GDM1 (cell line): Measurements from ENCODE around the gene ZBTB39.
"Not testable (repeated sequence)": the region's sequence is repeated elsewhere in the genome, so short reads cannot be mapped to it uniquely, and the experiment has no call there.

Experiments
- DNase-seq: peaks from one replicate; lab custom pipeline; 2025; lab: John Stamatoyannopoulos, UW

The ZBTB39 gene, protein sequence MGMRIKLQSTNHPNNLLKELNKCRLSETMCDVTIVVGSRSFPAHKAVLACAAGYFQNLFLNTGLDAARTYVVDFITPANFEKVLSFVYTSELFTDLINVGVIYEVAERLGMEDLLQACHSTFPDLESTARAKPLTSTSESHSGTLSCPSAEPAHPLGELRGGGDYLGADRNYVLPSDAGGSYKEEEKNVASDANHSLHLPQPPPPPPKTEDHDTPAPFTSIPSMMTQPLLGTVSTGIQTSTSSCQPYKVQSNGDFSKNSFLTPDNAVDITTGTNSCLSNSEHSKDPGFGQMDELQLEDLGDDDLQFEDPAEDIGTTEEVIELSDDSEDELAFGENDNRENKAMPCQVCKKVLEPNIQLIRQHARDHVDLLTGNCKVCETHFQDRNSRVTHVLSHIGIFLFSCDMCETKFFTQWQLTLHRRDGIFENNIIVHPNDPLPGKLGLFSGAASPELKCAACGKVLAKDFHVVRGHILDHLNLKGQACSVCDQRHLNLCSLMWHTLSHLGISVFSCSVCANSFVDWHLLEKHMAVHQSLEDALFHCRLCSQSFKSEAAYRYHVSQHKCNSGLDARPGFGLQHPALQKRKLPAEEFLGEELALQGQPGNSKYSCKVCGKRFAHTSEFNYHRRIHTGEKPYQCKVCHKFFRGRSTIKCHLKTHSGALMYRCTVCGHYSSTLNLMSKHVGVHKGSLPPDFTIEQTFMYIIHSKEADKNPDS

DNA sequence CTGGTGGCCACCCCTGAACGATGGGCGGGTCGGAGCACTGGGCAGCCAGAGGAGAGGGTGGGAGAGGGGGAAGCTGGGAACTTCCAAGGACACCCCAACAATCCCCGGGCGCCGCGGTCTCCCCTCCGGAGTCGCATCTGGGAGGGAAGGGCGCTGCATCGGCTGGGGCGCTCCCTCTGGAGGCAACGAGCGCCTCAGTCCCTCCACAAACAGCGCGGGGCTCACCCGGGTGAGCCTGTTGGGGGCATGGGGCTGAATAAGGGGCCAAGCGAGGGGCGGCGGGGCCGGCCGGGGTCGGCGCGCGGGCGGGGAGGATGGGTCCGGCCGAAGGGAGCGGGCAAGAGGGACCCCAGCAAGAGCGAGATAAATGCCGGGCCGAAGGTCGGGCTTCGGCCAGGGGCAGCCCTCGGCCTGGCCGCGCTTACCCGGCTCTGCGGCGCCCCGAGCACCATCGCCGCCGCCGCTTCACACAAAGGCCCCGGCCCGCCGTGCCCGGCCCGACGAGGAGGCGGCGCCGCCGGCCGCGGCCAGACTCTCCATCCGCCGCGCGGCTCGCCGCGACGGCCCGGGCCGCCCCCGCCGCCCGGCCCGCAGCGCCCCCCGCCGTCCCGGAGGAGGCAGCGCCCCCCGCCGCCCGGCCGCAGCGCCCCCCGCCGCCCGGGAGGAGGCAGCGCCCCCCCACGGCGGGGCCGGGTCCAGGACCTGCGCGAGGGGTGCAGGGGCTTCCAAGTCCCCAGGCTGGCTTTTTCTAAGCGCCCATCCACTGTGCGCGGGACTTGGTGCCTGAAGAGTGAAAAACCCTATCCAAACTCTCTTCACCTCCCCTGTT lies at the start of gene ZBTB39:
ZBTB39 (minus strand) TSS at position 567 of the 829 bp plus-strand sequence. CDS start 1,629 bp downstream, outside the sequence.
- peak; percentile 55 for DNase-seq

DNA sequence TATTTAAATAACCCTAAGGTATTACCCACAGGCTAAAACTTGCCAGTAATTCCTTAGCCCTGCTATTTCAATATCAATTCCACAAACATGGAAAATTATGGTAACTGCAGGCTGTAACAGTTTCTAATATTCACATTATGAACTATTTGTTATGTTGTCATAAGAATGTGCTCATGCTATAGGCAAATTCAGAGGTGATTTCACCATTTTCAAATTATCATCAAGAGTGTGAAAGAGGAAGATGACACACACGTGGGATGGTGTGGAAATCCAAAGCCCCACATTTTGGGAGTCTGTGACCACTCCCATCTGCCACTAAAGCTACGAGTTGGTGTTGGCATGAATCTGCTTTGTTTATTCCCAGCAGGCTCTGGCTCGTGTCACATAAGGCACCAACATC lies 49.5 kb upstream of the ZBTB39 start:
- no peak for DNase-seq

DNA sequence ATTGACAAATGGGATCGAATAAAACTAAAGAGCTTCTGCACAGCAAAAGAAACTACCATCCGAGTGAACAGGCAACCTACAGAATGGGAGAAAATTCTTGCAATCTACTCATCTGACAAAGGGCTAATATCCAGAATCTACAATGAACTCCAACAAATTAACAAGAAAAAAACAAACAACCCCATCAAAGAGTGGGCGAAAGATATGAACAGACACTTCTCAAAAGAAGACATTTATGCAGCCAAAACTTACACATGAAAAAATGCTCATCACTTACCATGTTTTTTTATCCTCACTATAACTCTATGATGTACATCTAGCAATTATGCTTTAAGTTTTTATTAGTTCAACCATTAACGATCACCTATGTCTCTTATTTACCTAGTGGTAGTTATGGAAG lies 47.6 kb upstream of the ZBTB39 start:
- DNase-seq = not testable (repeated sequence)

DNA sequence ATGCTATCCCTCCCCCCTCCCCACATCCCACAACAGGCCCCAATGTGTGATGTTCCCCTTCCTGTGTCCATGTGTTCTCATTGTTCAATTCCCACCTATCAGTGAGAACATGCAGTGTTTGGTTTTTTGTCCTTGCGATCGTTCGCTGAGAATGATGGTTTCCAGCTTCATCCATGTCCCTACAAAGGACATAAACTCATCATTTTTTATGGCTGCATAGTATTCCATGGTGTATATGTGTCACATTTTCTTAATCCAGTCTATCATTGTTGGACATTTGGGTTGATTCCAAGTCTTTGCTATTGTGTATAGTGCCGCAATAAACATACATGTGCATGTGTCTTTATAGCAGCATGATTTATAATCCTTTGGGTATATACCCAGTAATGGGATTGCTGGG lies 46.8 kb upstream of the ZBTB39 start:
- DNase-seq = not testable (repeated sequence)

DNA sequence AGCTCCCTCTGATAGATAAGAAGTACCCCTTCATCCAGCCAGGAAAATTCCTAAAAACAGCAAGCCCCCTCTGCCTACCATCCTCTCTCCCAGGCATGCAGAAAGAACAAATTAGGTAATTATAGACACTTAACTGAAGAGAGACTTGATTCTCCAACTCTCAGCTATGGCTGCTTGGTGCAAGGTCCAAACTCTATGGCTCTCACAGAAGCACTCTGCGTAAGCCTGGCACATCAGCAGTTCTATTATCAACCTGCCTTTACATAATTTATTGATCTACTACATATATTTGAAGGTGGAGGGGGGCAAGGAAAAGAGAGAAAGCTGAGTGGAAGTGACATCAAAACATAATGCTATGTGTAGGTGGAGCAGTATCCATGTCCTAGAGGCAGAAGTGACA lies 44.7 kb upstream of the ZBTB39 start:
- no peak for DNase-seq

DNA sequence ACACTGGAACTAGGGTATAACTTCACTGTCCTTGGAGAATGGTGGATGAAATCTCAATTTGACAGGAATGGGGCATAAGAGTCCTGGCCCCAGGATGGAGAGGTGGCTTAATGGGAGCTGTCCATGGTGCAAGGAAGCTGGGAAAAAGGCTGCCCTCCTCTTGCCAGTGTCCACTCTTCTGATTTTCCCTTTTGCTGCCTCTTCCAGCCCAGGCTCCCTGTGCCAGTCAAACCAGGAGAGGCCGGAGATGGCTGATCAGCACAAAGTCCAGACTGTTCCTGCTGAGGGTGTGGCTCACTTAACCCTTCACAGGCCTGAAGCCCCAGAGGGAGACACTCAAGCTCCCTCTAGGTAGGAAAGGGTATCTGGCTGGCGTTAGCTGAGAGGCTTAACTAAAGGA lies 43.5 kb upstream of the ZBTB39 start, which contains the start of gene MYO1A:
MYO1A (minus strand) TSS at position 240 of the 400 bp plus-strand sequence. CDS start 1,806 bp downstream, outside the sequence.
- DNase-seq = no peak

DNA sequence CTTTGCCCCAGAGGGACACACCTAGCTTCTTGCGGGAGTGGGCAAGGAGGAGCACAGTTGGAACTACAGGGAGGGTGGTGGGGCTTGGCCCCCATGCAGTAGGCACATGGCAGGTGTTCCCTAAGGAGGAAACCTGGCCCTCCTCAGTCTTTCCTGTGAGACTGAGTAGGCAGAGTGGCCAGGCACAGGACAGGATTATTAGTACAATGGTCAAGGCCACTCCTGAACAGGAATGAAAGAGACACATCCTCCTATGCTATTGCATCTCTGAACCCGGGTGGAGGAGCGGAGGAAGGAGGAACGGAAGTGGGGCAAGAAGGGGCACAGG lies 42.7 kb upstream of the ZBTB39 start:
- no peak for DNase-seq

DNA sequence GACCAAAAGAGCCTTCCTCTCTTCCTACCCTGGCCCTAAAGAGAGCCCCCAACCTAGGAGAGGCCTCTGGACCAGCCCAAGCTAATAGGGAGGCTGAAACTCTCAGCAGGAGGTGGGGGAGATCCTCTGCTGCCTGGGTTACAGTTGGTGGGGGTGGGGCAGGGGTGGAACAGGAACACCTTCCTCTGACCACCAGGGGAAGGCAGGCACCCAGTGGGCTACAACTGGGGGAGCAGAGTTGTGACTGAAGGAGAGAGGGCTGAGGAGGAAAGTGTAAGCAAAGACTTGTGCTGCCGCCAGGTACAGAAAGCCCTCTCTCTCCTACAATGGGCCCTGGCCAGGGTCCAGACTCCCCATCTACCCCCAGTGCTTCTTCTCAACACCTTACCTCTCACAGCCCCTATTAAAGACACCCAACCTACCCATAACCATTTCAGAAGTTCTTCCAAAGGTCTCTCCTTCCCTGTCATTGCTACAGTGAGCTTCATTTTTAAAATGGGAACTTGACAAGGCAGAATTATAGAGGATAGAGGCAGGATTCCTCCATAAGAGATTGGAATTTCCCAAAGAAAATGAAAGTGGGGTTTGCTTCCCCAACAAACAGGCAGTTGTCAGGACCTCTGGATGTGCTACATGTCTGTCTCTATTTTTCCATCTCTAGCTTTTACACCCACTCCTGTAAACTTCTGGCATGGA lies 42.2 kb upstream of the ZBTB39 start:
- DNase-seq = no peak

DNA sequence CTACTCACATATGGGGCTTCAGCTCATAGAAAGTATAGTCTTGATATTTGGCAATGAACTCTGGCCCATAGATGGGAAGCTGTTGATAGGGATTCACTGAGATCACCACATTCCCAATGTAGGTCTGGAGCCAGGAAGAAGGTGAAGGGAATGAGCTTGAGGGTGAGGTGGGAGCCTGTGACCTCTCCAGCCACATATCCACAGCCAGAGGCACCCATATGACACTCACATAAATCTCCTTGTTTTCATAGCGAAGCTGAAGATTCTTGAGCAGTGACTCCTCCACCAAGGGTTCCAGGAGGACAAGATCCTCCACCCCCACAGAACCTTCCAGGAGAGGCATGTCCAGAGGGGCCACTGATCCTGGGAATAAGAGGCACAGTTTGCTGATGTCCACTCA lies 41.6 kb upstream of the ZBTB39 start:
- DNase-seq = no peak

DNA sequence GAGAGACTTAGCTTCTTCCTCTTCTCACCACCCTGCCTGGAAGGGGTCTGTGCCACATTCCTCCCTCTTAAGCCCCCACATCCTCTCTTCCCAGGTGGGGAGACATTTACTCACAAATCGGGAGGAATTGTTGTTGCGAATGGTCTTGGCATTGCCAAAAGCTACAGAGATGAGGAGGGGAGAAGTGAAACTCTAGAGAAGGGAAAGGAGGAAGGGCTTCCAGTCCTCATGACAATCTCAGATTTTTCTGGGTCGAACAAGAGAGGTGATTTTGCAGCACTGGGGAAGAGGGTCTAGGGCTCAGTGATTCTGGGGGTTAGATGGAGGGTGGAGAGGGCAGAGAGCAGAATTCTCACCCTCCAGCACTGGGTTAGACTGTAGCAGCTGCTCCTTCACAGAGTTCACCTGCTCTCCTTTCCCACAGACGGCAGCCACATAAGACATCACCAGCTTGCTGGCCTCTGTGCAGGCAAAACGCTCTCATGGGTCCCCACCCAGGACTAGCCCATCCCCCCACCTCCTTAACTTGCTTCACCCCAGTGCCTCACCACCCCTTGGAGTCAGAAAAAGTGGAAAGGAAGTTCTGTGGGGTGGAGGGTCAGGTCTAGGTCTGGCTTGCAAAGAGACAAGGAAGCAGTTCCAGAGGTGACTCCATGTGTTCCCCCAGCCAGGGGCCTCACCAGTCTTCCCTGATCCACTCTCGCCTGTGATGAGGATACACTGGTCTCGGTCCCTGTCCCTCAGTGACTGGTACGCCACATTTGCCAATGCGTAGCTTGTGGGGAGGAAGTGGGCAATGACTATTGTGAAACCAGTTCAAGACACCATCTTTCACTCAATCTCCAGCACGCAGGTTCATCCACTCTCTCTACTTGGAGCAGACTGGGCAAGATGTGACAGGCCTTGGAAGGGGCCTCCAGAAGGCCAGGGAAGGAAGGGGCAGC lies 40.9 kb upstream of the ZBTB39 start:
- no peak for DNase-seq

DNA sequence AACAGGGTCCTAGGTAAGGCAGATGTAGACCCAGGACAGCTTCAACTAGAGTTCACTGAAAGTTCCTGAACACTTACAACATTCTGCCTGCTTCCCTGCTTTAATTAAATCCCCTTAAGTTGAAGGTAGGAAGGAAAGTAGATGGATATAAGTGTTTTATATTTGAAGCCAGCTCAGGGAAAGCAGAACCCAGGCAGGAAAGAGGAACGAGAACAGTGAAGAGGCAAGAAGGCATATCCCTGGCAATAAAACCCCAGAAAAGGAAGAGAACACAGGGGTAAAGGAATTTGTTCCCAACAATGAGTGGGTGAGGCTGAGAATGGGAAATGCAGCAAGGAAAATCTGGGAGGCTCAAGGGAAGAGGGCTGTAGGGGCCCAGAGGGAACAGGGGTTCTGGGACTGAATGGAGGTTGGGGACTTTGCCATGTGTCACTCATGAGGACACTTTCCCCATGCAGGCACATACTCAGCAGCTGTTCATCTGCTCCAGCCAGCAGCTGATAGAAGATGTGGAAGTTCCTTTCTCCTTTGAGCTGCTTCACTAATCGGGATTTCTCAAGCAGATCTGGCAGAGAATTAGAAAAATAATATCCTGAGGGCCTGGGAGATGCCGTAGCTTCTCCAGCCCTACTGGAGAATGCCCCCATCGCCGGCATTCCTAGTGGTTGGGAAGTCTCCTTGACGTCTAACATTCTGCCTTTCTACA lies 39.9 kb upstream of the ZBTB39 start:
- no peak for DNase-seq

DNA sequence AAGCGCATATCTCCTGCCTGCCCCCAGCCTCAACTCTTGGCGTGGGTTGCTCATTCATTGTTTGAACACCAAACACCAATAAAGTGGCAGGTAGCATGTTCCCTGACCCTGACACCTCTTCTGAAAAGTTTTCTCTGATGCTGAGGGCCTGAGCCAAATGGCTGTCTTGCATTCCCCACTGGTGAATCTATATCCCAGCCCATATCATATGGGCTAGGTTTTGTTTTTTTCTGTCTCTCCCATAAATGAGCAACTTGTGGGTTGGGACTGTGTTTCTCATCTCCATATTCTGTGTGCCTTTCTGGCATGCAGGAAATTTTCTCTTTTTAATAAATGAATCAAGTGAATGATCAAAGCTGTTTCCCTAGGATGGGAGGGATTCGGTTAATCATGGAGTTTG lies 38.5 kb upstream of the ZBTB39 start:
- no peak for DNase-seq

DNA sequence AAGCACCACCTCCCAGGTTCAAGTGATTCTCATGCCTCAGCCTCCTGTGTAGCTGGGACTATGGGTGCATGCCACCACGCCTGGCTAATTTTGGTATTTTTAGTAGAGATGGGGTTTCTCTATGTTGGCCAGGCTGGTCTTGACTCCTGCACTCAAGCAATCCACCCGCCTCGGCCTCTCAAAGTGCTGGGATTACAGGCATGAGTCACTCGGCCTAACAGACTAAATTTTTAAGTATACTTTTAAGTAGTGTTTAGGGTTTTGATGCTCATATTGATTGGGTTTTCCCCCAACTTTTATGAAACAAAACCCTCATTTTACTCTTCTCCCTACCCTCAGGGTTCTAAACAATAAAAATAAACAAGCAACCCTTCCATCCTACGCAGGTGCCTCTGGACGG lies 38.1 kb upstream of the ZBTB39 start:
- DNase-seq = no peak

DNA sequence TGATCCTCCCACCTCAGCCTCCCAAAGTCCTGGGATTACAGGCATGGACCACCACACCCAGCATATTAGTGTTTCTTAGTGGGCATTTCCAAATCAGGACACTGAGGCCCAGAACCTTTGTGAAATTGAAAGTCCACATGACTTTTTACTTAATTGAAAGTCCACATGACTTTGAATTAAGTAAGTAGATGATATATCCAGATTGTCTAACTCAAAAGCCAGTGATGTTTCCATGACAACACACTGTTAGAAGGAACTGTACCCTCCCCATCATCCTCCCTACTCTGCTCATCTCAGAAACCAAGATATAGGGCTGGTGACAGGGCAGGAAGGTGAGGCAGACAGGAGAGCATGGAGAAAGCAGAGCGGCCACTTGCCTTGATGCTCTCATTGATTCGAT lies 36.3 kb upstream of the ZBTB39 start:
- DNase-seq = no peak

DNA sequence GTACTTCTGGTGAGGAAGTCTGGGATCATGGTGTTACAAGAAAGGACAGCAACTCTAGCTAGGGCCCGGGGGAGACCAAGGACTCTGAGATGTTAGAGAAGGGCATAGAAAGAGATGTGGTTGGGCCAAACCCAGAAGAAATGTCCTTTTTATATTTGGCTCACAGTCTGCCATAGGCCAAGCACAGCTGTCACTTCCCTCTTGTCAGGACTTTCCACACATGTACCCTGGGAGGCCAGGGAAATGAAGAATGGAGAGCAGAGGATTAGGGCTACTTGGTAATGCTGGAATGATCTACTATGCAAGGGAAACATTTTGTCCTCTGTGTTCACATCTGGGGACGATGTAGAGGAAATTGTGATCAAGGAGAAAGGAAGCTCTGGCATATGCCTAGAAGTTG lies 34.4 kb upstream of the ZBTB39 start:
- no peak for DNase-seq

DNA sequence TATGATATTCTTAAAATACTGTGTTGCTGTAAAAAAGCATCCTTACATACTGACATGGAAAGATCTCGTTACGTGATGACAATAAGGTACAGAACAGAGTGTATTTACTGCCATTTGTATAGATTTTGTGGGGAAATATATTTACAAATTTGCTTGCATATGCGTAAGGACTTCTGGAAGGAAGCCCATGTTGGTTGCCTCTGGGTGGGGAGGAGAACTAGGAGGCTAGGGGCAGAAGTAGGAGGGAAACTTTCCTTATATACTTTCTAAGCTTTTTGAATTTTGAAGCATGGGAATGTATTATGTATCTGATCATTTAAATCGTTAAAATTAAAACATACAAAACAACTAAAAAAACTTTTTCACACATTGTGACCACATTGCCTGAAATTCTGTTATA lies 33.9 kb upstream of the ZBTB39 start:
- DNase-seq = no peak

DNA sequence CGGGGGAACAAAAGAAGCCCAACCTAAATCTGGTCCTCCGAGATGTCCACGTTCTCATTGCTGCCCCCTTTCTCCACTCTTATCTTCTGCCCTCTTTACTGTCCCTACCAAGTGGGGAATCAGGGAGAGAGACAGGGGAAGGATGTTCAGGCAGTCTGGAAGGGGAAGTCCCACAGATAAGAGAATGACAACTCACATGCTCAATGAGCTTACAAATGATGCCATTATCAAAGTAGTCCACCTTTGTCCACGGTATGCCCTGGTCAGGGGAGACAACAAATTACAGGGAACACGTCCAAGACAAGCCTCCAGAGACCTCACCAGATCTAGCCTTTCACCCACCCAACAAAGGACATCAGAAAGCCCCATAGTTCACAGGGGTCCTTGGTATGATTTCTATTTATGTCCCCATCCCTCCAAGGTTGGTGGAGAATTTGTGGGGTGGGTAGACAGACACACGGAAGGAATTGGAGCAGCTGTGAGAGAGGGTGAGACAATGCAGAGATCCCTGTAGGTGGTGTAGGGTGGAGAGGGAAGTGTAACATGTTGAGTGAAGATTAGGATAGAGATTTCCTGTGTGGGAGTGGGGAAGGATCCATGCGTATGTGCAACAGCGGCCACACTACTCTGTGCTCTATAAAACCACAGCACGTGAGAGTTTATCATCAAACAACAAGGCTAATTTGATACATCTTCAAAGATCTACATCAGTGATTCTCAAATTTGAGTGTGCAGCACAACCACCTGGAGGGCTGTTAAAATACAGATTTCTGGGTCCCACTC lies 32.9 kb upstream of the ZBTB39 start:
- DNase-seq = no peak

DNA sequence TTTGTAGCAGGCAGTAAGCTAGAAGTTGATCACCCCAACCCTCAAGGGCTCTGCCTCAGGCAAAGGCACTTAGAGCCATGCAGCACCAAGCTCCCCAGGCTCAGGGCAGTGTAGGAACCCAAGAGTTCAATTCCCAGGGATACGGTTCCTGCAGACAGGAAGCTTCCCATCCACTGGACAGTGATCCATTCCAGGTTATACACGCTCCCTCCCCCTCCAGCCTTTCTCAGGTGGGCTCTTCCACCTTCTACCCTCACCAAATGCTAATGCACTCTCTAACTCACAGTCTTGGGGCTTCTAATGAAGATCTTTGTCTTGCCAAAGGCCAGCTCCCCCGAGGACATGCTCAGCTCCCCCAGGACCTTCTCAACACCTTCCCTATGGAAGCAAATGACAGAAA lies 30.9 kb upstream of the ZBTB39 start:
- no peak for DNase-seq

DNA sequence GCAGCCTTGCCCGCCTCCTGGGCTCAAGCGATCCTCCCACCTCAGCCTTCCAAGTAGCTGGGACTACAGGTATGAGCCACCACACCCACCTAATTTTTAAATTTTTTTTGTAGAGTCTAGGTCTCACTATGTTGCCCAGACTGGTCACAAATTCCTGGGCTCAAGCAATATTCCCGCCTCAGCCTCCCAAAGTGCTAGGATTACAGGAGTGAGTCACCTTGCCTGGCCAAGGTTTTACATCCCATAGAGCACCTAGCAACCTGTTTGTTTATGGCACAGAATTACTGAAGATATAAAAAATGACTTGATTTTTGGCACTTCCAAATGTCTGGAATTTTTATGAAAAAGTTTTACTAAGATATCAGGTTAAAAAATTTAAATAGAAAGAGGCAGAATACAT lies 27.1 kb upstream of the ZBTB39 start:
- DNase-seq = no peak
